ENCODE results near the gene ANKRD9.
A peak's percentile ranks its signal among the peaks of the same experiment; 100 is the strongest.

Gene ANKRD9

DNA sequence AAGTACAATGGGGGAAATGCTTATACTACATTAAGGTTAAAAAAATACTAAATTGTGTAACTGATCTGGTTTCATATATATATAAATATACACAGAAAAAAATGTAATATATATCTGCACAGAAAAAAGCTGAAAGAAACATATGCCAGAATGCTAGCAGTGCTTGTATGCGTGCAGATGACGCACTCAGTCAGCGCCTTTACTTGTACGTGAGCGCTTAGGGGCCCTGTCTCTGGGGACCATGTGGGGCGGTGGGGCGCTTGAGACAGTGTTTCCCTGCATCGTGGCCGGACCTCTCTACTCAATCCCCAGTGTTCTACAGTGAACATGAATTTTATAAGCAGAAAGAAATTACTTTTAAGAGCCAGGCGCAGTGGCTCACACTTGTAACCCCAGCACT, 7.0 kb downstream of the ANKRD9 start:
- Mint-ChIP-seq H3K4me1 (peaks cover 22% of the 10 kb centered on the region), H3K27ac (peak overlapping the region; percentile 68), H3K4me3 (no peak overlapping the region), H3K27me3 (ENCODE audit: low read depth, poor library complexity) (no peaks in the 10 kb centered on the region), H3K36me3 (ENCODE audit: low read depth) (peaks cover 3% of the 10 kb centered on the region), H3K9me3 (no peaks in the 10 kb centered on the region)
- TF ChIP-seq, protein P1, sequence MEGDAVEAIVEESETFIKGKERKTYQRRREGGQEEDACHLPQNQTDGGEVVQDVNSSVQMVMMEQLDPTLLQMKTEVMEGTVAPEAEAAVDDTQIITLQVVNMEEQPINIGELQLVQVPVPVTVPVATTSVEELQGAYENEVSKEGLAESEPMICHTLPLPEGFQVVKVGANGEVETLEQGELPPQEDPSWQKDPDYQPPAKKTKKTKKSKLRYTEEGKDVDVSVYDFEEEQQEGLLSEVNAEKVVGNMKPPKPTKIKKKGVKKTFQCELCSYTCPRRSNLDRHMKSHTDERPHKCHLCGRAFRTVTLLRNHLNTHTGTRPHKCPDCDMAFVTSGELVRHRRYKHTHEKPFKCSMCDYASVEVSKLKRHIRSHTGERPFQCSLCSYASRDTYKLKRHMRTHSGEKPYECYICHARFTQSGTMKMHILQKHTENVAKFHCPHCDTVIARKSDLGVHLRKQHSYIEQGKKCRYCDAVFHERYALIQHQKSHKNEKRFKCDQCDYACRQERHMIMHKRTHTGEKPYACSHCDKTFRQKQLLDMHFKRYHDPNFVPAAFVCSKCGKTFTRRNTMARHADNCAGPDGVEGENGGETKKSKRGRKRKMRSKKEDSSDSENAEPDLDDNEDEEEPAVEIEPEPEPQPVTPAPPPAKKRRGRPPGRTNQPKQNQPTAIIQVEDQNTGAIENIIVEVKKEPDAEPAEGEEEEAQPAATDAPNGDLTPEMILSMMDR (IDR thresholded peaks at IDR 0.05): no peak
- DNase-seq: no peak

DNA sequence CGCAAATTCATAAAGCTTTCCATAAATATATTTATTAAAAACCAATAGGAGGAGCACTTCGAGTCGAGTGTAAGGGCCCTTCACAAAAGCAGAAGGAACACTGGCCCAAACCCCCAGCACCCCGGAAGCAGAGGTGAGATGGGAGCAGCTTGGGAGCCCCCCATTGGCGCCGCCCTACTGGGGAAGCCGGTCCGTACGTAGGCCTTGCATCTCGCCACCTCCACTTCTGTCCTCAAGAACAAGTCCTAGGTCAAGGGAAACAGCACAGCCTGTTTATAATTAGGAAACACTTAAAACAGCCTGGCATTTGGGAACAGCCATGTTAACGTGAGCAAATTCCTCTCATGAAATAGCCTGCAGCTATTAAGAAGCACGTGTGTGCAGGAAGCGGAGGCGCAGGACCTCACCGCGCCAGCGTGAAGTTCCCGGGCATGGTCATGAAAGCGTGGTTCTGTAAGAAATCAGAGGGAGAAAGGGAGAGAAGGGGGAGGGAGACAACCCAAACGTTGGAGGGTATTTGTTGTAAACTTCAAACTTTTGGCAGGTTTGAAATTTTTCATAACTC, 7.7 kb downstream of the ANKRD9 start:
- TF ChIP-seq, protein P1 (IDR thresholded peaks at IDR 0.05): no peak
- Mint-ChIP-seq H3K36me3 (ENCODE audit: low read depth) (peaks cover 3% of the 10 kb centered on the region), H3K4me3 (no peak overlapping the region), H3K4me1 (peaks cover 22% of the 10 kb centered on the region), H3K27ac (no peak overlapping the region), H3K27me3 (ENCODE audit: low read depth, poor library complexity) (no peaks in the 10 kb centered on the region), H3K9me3 (no peaks in the 10 kb centered on the region)
- no peak for DNase-seq

DNA sequence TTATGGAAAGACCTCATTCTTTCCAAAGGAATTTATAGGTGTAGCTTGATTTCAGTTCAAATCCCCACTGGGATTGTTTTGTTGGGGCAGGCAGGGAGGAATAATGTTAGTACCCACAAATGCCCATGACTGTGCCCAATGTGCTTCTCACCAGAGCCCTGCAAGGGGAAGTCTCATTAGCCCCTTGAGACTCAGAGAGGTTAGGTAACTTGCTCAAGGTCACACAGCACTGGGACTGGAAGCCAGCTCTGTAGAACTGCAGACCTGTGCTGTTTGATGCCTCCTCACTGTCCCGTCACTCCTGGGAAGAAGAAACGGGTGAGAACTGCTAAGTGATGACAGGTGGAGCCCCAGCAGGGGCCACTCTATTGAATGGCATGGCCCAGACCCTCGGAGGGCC, 8.9 kb downstream of the ANKRD9 start:
- Mint-ChIP-seq H3K9me3 (no peaks in the 10 kb centered on the region), H3K27me3 (ENCODE audit: low read depth, poor library complexity) (no peaks in the 10 kb centered on the region), H3K36me3 (ENCODE audit: low read depth) (peaks cover 3% of the 10 kb centered on the region), H3K27ac (no peak overlapping the region), H3K4me1 (peaks cover 22% of the 10 kb centered on the region), H3K4me3 (no peak overlapping the region)
- no peak for DNase-seq
- TF ChIP-seq, protein P1 (IDR thresholded peaks at IDR 0.05): no peak

DNA sequence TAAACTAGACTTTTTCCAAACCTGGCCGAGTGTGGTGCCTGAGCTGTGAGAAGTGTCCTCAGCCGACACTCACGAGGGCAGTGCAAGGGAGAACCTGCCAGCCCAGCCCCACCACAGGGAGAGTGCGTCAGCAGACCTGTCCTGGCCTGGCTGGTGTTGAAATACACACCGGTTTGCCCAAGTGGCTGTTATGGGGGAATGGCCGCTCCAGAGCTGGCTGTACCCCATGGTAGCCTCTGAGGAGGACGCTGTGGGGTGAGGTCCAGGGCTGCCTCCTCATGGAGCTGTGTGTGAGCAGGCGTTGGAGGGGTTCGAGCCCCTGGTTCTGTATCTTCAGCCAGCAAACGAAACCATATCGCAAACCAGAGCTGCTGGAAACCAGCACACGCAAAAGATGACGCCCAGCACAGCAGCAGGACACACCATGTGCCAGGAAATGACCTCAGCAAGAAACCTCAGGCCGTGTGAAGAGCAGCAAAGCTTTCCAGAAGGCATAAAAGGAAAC, 9.4 kb downstream of the ANKRD9 start:
- Mint-ChIP-seq H3K27me3 (ENCODE audit: low read depth, poor library complexity) (no peaks in the 10 kb centered on the region), H3K27ac (peak overlapping the region; percentile 24), H3K4me1 (peaks cover 22% of the 10 kb centered on the region), H3K4me3 (no peak overlapping the region), H3K36me3 (ENCODE audit: low read depth) (peaks cover 3% of the 10 kb centered on the region), H3K9me3 (no peaks in the 10 kb centered on the region)
- DNase-seq: no peak
- TF ChIP-seq, protein P1 (IDR thresholded peaks at IDR 0.05): no peak

DNA sequence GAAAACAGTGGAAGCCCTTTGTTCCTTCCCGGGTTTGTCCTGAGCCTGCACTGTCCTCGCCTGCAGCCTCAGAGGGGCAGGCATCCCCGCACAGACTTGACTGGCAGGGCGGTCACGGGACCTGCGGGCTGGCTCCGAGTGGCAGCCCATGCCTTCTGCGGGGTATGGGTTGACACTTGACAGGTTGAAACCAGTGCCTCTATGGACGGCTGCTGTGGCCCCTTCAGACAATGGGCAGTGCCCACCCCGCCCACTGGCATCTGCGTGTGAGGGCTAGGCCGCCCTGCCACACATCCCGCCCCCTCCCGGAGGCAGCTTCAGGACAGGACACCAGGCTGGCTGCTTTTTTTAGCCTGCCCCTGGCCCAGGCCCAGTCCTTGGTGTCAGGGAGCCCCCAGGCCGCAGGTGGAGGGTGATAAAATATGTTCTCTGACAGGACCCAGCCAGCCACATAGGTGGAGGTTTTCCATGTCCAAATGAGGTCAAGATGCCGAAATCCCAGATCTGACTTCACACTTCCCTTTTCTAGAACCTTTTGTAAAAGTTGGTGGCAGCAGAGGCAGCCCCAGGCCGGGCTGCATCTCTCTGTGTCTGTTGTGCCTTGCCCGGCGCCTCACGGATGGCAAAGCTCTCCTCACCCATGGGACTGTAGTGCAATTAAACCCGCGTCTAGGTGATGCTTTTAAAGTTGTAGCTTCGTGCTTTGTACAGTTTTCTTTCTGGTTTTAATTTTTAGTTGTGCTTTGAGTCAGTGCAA, 10.0 kb downstream of the ANKRD9 start:
- H3K36me3 Mint-ChIP-seq (ENCODE audit: low read depth): peaks cover 3% of the 10 kb centered on the region

More for the DNA sequence above, 10.0 kb downstream of the ANKRD9 start:
- Mint-ChIP-seq H3K4me1 (peaks cover 18% of the 10 kb centered on the region), H3K4me3 (no peak overlapping the region), H3K9me3 (no peaks in the 10 kb centered on the region), H3K27me3 (ENCODE audit: low read depth, poor library complexity) (no peaks in the 10 kb centered on the region), H3K27ac (peak overlapping the region; percentile 24)
- TF ChIP-seq, protein P1 (IDR thresholded peaks at IDR 0.05): no peak
- DNase-seq: no peak

All from nephron progenitor cell (in vitro differentiated cells).